ENCODE results near the gene ATP6V0E2.

GRCh38 chr7:149875396-149875795 lies 1.6 kb downstream of the ATP6V0E2 start:
- TF ChIP-seq POLR2A (IDR thresholded peaks at IDR 0.05) = no peak
- TF ChIP-seq CTCF (IDR thresholded peaks at IDR 0.05) = no peak
